HS-5 (cell line): ENCODE measurements around the gene PHF13.

Experiments
- DNase-seq: peaks from one replicate; pipeline ENCODE4 v3.0.0-alpha.2; 2012; ENCODE audit warnings: low read depth

The PHF13 gene

DNA sequence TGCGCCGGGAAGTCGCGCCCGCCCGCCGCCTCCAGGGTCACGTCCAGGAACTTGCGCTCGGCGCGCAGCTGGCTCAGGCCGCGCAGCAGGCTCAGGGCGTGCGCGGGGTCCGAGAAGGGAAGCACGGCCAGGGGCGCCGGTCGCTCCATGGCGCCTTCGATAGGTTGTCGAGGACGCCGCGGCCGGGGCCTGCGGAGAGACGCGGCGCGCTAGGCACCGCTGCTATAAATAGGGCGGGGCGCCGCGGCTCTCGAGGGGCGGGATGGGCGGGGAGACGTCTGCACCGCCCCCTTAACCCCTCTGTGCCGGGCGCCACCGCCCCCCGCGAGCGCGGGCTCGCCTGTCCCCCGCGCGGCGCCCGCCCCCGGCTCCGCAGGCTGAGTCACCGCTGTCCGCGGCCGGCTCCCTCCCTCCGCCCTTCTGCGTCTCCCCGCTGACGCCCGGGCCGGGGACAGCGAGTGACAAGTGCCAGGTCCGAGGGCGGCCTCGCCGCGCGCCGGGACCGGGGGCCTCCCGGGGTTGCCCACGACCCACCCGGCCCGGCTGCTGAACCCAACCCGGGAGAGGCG, 10.8 kb upstream of the PHF13 start, which contains the start of gene KLHL21:
Gene KLHL21, minus strand, starts transcription at position 201 of the 569 bp plus-strand sequence. Its CDS starts 52 bp downstream, at position 149.
- no peak for DNase-seq

DNA sequence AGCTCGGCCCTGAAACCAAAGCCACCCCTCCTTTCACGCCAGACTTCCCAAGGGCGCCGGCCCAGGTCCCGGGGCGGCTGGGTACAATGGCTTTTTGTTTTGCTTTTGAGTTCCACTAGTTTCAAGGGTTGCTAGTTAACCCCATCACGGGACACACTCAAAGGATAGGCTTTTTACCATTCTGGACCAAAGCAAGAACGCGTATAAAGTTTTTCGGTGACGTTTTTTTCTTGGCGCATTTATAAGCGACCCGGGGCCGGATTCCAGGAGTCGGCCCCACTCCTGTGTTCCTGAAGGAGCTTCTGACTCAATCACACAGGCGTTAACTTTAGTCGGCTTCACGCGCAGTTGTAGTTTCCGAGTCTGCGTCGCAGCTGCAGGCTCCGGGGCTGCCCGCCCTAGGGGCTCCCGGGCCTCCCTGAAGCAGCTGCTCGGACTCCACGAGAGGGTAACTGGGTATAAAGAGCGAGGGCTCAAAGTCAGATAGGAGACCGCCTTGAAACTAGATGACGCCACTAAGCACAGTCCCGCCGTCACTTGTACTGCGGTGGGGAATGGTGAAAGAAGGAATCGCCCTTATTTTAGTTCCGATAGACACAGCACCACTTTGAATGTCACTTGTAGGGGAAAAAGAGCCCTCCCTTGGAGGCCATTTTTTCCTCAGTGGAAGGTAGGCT, 10.2 kb upstream of the PHF13 start:
- no peak for DNase-seq

DNA sequence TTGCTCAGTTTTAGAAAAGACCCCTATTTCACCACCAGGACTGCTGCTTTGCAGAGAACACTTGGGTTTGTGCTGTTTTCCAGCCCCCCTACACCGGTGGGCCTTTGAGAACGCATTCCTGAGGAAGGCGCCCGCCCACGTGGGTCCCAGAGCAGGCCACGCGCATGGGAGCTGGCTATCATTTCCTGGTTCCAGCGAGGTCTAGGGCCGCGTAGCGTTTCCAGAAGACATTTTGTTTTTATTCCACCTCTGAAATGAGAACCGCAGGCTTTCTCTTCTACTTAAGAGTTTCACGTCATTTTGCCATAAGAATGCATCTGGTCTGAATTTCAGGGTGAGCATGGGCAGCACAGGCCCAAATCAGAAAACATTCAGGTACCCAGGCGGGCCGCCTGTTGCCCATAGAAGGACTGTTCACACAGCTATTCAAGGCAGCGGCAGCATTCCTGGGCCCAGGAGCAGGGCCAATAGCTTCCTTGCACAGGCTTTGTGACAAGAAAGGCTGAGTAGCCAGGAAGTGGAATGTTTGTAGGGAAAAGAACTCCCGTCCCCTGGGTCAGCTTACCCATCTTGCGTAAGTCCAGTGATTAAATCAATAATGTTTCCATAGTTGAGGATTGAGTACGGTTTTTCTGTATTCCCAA, 9.5 kb upstream of the PHF13 start:
- DNase-seq: no peak

DNA sequence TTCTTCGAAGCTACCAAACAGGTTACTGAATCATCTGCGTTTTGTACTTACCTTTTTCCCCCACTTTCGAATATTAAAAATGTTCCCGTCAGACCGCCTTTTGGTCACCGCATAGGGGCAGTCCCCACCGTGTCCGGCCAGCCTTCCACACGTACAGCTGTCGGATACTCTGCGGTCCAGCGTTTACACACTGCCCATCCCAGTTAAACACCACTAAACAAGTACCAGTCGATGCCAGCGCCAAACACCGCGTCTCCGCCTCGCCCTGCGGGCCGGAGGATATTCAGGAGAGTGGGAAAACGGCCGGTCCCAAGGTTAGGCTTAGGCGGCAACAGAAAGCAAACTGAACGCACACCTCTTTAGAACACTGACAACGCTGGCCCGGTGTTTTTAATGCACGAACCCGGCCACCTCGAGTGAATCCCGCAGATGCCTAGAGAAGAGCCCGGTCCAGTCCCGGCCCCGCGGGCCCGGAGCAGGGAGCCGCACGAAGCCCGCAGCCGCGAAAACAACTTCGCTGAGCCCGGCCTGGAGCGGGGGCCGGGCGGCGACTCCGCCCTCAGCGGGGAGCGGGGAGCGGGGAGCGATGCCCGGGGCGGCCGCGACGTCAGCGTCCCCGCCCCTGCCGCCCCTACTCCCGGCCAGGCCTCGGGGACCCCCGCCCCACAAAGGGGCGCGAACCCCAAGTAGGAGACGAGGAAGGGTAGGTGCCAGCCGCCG, 730 bp upstream of the PHF13 start:
- no peak for DNase-seq

DNA sequence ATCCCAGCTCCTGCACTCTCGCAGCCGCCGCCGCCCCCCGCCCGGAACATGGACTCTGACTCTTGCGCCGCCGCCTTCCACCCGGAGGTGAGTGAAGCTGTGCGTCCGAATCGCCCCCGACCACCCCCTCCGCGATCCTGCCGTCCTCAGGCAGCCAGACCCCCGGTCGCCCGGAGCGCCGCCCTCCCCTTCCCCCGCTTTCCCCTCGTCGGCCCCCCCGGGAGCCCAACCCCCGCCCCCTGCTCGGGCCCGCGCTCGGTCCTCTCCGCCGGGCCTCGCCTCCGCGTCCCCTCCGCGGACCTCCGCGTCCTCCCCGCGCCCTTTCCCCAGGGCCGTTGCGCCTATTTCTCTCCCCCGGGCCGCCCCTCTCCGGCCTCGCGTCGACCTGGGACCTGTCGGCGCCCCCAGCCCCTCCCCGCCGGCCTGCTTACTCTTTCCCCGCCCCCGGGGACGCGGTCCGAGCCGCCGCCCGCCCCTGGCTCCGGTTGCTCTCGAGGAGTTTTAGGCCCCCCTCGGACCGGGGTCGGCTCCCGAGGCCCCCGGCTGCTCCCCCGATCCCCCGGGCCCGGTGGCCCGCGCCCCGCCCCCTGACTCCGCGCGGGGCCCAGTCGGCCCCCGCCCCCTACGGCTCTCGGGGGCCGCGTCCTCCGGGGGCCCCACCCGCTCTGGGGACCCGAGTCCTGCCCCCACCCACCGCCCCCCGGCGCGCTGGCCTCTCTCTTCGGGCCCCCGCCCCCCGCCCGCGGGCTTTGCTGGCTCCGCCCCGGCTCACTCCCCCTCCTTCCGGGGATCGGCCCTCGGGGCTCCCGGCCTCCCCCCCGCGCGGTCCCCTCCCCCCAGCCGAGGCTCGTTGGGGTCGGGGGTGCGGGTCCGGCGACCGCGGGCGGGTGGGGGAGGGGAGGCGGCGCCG, 743 bp downstream of the PHF13 start:
- no peak for DNase-seq

DNA sequence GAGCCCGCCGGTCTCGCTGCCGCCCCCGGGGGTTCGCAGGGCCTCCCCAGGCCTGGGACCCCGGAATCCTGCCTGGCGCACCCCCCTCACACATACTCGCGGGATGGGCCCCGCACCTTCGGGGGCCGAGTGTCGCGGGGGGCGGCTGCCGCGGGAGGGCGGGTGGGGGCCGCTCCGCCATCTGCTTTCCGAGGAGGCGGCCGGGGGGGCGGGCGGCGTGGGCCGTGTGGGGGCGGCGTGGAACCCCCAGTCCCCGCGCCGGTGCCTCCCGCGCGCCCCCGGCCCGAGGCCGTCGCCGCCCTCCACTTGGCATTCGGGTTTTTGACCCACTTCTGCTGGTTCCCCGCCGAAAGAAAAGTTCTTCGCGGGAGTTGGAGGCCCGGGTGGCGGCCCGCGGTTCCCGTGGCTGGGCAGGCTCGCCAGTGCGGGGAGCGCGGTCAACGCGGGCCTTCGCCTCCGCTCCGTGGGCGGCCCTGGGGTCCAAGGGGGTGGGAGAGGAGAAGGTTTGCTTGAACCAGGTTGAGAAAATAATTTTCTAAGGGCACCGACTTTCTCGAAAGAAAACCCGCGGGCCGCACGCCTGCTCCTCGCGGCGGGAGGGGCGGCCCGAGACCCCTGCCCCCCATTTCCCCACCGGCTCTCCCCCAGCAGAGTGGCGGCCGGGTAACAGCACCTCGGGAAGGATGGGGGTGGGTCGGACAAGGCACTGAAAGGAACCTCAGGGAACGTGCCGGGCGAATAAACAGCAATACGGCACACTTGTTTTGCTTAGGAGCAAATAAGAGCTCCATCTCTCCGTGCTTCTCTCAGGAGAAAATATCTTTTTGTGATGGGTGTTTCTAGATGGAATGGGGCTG, 1.6 kb downstream of the PHF13 start:
- no peak for DNase-seq

DNA sequence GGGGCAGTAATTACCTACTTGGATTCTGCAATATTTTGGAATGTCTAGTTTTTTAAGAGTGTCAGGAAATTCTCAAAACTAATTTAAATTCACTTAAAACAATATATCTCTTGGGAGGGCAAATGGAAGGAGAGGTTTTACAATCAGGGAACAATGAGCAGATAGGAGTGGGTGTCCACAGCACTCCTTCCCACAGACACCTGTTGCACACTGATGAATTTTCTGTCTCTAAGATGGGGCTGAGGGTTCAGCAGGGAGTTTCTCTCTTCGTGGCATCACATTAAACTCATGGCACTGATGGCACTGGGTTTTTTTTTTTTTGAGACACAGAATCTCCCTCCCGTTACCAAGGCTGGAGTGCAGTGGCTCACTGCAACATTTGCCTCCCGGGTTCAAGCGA, 5.5 kb downstream of the PHF13 start:
- DNase-seq: no peak

DNA sequence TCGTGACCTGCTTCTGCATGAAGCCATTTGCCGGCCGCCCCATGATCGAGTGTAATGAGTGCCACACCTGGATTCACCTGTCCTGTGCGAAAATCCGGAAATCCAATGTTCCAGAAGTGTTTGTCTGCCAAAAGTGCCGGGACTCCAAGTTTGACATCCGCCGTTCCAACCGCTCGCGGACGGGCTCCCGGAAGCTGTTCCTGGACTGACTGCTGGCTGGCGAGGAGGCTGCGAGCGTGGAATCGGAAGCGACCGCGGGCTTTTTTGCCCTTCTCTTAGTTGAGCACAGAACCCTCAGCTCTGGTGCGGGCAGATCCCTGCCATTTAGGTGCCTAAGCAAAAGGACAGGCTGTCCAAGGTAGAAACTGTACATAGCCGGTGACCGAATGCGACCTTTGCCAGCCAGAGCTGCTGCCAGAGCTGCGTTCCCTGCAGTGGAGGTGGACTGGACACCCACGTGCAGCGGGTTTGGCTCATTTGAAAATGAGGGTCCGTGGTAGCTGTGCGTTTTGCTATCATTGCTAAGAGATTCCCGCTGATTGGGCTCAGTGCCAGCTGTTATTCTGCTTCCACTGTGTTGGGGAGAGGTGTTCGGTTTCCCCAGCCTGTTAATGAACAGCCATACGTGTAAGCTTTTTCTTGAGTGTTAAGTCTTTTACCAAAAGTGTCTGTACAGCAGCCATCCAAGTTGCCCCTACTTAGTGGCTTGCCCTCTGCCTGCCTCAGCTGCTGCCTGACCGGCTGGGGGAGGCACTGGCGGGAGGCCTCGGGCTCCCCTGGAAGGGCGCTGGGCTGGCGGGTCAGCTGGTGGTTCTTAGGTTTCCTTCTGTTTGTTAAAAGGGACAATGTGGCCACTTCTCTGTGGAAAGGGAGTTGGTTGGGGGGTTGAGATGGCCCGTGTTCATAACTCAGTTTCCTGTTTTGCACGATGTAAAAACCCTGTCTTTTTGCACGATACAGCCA, 8.2 kb downstream of the PHF13 start:
- no peak for DNase-seq

DNA sequence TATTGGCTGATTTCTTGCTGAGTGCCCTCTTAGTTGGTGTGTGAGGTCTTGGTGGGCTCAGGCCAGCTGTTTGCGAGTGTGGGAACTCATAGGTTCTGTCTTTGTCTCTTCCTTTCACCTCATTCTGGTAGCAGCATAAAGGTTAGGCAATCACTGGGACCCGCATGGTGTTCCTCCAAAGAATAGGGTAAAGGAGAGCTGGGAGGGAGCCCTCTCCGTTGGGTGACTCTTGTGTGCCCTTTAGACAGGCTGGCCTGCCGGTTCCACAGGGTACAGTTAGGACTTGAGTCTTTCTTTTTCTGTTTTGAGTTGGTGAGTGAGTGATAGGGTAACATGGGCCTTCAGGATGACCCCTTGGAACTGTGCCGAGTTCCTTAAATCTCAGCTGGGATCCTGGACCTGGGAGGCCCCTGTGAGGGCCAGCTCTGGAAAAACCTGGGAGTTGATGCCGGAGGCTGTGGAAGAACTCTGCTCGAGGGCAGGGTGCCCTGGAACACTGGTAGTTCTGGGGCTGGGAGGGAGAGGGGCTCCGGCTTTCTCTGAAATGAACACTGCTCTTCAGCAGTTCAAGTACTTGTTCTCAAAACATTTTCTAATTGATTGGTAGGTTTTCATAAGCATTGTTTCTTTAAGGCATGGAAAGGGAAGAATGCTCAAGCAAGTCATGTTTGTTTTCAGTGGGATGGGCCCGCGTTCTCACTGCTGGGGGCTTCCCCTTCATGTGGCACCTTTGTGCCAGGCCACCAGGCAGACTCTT, 9.0 kb downstream of the PHF13 start:
- DNase-seq: no peak

DNA sequence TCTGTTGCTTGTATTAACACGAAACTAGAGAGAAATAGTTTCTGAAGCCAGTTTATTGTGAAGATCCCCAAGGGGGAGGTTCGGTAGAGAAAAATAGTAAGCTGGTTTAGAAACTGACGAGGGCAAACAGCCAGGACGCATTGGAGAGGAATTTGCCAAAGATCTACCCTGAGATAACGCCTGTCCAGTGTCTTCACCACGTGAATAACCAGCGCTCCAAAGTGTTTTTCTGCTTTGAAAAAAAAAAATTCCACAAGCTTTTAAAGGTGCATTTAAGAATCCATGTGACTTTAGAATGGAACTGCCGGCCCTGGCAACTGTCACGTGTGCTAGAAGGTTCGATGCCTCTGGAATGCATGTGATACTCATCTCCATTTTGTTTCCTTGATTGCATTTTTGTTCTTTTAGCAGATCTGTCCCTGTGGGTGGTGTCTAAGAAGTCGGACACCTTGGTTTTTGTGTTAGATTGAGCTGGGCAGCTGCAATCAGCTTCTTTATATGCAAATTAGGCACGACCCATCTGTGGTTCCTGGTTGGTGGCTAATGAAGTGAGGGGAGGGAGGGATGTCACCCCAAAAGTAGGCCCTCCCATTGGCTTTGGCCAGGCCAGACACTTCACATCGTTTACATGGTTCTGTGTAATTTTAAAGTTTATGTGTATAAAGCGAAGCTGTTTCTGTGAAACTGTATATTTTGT, 9.9 kb downstream of the PHF13 start:
- DNase-seq: no peak

DNA sequence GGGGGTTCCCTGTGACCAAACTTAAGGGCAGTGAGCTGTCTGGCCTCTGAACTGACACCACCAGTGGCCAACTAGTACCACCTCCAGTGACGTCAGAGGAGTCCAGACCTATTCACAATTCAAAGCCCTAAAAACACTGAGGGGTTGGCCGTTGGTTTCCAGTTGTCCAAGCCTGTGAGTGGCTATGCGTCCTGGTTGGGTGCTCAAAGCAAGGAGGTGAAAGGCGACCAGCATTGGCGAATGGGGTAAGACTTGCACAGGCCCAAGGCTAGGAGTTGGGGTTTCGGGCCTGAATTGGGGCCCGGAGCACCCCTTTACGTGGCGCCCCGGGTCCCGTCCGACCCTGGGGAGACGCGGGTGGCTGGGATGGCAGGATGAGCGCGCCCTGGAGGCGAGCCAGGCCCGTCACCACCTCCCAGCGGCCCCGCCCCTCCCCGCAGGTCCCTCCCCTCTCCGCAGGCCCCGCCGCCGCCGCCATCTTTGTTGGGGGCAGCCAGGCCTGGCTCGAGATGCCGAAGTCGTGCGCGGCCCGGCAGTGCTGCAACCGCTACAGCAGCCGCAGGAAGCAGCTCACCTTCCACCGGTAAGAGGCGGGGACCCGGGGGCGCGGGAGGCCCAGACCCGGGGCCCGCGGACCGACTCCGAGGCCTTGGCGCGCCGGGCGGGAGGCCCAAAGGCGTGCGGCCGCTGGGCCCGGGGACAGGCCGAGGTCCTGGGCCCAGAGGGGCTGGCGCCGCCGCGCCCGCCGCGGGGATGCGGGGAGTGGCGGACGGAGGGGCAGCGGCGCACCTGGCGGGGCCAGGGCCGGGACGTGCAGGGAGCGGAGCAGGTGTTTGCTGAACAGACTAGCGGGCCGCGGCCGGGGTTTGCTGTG, 11.4 kb downstream of the PHF13 start, which contains the start of gene THAP3:
Gene THAP3, plus strand, starts transcription at position 159 of the 874 bp plus-strand sequence. Its CDS starts 351 bp downstream, at position 510.
- DNase-seq: no peak

DNA sequence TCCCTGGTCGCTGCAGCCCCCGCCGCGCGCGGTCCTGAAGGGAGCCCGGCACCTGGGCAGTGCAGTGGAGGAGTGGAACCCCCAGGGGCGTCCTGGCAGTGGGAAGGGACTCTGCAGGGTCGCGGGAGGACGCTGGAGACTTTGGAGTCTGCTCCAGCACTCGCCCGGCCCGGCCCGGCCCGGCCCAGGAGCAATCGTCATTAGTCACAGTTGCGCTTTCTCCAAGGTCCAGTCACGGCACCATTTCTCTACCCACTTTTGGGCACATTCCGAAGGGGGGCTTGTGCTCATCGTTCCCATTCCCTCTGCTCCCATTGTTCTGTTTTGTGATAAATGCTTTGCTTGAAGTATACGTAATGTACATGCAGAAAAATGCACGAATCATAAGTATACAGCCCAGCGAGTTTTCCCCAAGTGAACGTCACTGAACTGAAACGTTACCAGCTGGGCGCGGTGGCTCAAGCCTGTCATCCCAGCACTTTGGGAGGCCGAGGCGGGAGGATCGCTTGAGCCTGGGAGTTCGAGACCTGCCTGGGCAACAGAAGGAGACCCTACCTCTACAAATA, 12.1 kb downstream of the PHF13 start:
- DNase-seq: no peak

DNA sequence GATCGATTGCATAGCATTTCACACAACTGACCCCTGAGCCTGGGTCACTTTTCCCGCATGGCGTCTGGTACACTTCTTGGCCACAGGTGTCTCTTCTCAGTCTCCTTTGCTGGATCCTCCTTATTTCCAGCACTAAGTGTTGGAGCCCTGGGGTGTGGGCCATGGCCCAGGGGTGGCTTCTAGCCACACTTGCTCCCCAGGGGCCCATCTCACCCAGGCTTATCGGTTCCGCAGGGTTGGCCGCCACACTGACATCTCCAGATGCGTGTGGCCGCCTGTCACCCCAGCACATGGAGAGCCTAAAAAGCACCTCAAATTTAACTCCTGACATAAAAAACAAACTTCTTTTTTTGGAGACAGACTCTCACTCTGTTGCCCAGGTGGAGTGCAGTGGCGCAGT, 13.5 kb downstream of the PHF13 start:
- DNase-seq: no peak

DNA sequence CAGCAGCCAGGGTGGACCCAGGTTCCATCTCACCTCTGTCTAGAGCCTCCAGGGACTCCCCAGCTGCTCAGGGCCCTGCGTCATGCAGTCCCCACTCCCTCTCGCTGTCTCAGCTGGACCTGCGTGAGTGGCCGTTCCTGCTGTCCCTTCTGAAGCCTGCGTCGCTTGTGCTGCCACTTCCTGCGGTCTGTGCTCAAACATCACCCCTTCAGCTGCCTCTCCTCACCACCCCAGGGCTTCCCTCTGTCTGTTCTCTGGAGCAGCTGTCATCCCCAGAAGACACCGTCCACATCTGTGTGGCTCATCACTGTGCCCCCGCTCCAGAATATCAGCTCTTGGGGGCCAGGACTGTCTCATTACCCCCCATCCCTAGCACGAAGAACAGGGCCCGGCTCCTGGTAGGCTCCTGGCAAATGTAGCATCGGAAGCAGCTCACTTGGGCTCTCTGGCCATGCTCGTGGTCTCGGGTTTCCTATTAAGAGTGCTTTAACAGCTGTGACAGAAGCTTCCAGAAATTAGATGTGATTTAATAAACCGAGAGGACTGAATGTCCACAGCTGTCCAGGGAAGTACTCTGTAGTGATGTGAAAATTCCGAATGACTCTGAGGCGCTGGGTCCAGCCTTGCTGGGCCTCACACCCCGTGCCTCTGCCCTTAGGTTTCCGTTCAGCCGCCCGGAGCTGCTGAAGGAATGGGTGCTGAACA, 14.5 kb downstream of the PHF13 start:
- DNase-seq: no peak

DNA sequence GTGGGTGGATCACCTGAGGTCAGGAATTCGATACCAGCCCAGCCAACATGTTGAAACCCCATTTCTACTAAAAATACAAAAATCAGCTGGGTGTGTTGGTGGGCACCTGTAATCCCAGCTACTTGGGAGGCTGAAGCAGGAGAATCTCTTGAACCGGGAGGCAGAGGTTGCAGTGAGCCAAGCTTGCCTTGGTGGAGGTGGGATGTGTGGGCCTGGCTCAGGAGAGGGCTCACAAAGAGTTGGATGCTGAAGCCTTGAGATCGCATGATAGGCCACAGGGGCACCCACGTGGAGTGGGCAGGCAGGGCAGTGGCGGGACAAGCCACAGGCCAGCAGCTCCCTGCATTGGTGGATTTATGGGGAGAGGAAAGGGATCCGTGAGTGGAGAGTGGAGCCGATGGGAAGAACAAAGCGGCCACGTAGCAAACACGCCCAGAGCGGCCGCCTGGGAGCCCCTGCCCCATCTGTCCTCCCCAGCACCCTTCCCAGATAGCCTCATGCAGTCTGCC, 15.5 kb downstream of the PHF13 start:
- no peak for DNase-seq

DNA sequence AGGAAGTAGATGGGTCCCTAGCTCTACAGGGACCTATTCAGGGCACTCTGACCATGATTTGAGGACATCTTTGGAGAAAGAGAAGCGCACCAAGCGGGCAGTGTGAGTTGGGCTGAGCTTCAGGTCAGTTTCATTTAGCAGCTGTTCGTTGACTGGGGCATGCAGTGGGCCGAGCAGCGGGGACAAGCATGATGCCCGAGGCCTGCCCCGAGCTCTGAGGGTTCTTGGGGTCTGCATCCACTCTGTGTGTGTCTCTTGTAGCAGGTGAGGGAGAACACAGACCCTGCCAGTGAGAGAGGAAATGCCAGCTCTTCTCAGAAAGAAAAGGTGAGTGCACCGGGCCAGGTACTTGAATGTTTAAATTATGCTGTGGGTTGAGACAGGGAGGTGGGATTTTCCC, 16.5 kb downstream of the PHF13 start:
- DNase-seq: no peak
